GM23338 (cell line): ENCODE results near the gene ATAD2B. TPM values are rescaled to one million over a fixed set of nuclear protein-coding genes. Genes with fewer than 3 reads are reported as not detected.

Source experiments
- ATAC-seq: fragments of 200-7000 bp; cut with Tn5 transposase; 3 replicates; pipeline ENCODE4 v1.9.1; 2020
- DNase-seq: peaks from one replicate; pipeline ENCODE4 v3.0.0-alpha.2; 2015; ENCODE audit warnings: low spot score
- H2AFZ ChIP-seq: fragments of 200-600 bp; sonication (generic); 2 replicates; pipeline ENCODE4 v1.8.0; 2016; ENCODE audit warnings: antibody characterized with exemption, mild to moderate bottlenecking, moderate library complexity
- H3F3A ChIP-seq: fragments of 200-600 bp; sonication (generic); replicated peaks from 2 replicates; pipeline ENCODE4 v1.8.0; 2017; ENCODE audit warnings: antibody characterized with exemption, mixed run types, low read depth
- H3K27ac ChIP-seq: fragments of 200-600 bp; sonication (generic); 2 replicates; pipeline ENCODE4 v1.6.1; 2016; ENCODE audit warnings: low read depth
- H3K27me3 ChIP-seq: fragments of 200-600 bp; sonication (generic); 2 replicates; pipeline ENCODE4 v1.8.0; 2016; ENCODE audit warnings: mild to moderate bottlenecking, mixed run types, moderate library complexity; ENCODE audit not compliant: insufficient read depth
- H3K36me3 ChIP-seq: fragments of 200-600 bp; sonication (generic); 2 replicates; pipeline ENCODE4 v1.8.0; 2016; ENCODE audit warnings: mild to moderate bottlenecking; ENCODE audit not compliant: insufficient read depth
- H3K4me1 ChIP-seq: fragments of 200-600 bp; sonication (generic); 2 replicates; pipeline ENCODE4 v1.8.0; 2016; ENCODE audit warnings: mild to moderate bottlenecking, moderate library complexity; ENCODE audit not compliant: insufficient read depth
- H3K4me2 ChIP-seq: fragments of 200-600 bp; sonication (generic); 2 replicates; pipeline ENCODE4 v1.7.1; 2017; ENCODE audit warnings: mixed run types
- H3K4me3 ChIP-seq: fragments of 200-600 bp; sonication (generic); 2 replicates; pipeline ENCODE4 v1.6.1; 2016; ENCODE audit warnings: mixed run types
- H3K79me2 ChIP-seq: fragments of 200-600 bp; sonication (generic); replicated peaks from 2 replicates; pipeline ENCODE4 v1.8.0; 2017; ENCODE audit warnings: mild to moderate bottlenecking; ENCODE audit not compliant: insufficient read depth
- H3K9me2 ChIP-seq: fragments of 200-600 bp; sonication (generic); 2 replicates; pipeline ENCODE4 v1.8.0; 2017; ENCODE audit not compliant: insufficient read depth
- H4K20me1 ChIP-seq: fragments of 200-600 bp; sonication (generic); replicated peaks from 2 replicates; pipeline ENCODE4 v1.8.0; 2017; ENCODE audit warnings: mild to moderate bottlenecking; ENCODE audit not compliant: insufficient read depth
- H3K27ac Mint-ChIP-seq: 2 replicates; pipeline ENCODE4 v1.8.0; 2020; ENCODE audit warnings: inconsistent platforms, mild to moderate bottlenecking, moderate library complexity, mixed read lengths
- H3K27me3 Mint-ChIP-seq: 3 replicates; pipeline ENCODE4 v1.8.0; 2022; ENCODE audit warnings: low read depth, mild to moderate bottlenecking, moderate library complexity, mixed read lengths, inconsistent platforms; ENCODE audit not compliant: insufficient read depth, poor library complexity
- H3K36me3 Mint-ChIP-seq: 3 replicates; pipeline ENCODE4 v1.8.0; 2021; ENCODE audit warnings: low read depth, mild to moderate bottlenecking, inconsistent platforms, moderate library complexity, mixed read lengths
- H3K4me1 Mint-ChIP-seq: 3 replicates; pipeline ENCODE4 v1.8.0; 2020; ENCODE audit warnings: mild to moderate bottlenecking, inconsistent platforms, mixed read lengths
- H3K4me3 Mint-ChIP-seq: 3 replicates; pipeline ENCODE4 v1.8.0; 2021; ENCODE audit warnings: moderate library complexity, mild to moderate bottlenecking, inconsistent platforms, mixed read lengths
- H3K9me3 Mint-ChIP-seq: 3 replicates; pipeline ENCODE4 v1.8.0; 2020; ENCODE audit warnings: moderate library complexity, mild to moderate bottlenecking, inconsistent platforms, mixed read lengths
- CREB1 ChIP-seq: fragments of 250-450 bp; sonication (Bioruptor Pico); IDR thresholded peaks from 2 replicates; pipeline ENCODE4 v1.5.0; 2020; ENCODE audit warnings: low read depth, mild to moderate bottlenecking, moderate library complexity
- CTCF ChIP-seq, 2 experiments: fragments of 200-600 bp in 1 of 2; sonication (generic) in 1 of 2; conservative IDR thresholded peaks; 2 replicates each; pipeline versions ENCODE4 v1.5.1 to v1.6.1; 2016 to 2017; ENCODE audit warnings: antibody characterized with exemption in 2 of 2, low read depth in 2 of 2, mild to moderate bottlenecking in 2 of 2, moderate library complexity in 1 of 2
- EZH2 ChIP-seq: fragments of 200-600 bp; sonication (generic); IDR thresholded peaks from one replicate; pipeline ENCODE4 v1.8.0; 2017; ENCODE audit warnings: antibody characterized with exemption, mild to moderate bottlenecking, low read depth; ENCODE audit not compliant: unreplicated experiment
- EZH2phosphoT487 ChIP-seq: fragments of 200-600 bp; sonication (generic); IDR thresholded peaks from one replicate; pipeline ENCODE4 v1.8.1; 2018; ENCODE audit warnings: antibody characterized with exemption; ENCODE audit not compliant: unreplicated experiment
- JUNB ChIP-seq: IDR thresholded peaks from one replicate; pipeline ENCODE4 v1.6.1; 2016; ENCODE audit warnings: antibody characterized with exemption; ENCODE audit not compliant: unreplicated experiment
- NANOG ChIP-seq: IDR thresholded peaks from 2 replicates; pipeline ENCODE4 v1.6.1; 2016; ENCODE audit warnings: antibody characterized with exemption, borderline replicate concordance
- POLR2AphosphoS5 ChIP-seq: IDR thresholded peaks from 2 replicates; pipeline ENCODE4 v1.6.1; 2016; ENCODE audit warnings: antibody characterized with exemption, low read depth
- ZNF114 ChIP-seq: fragments of 250-450 bp; sonication (Bioruptor Pico); IDR thresholded peaks from 2 replicates; pipeline ENCODE4 v1.5.0; 2020; ENCODE audit warnings: mild to moderate bottlenecking, moderate library complexity
- ZNF331 ChIP-seq: fragments of 250-450 bp; sonication (Bioruptor Pico); IDR thresholded peaks from 2 replicates; pipeline ENCODE4 v1.5.0; 2020; ENCODE audit warnings: low read depth, mild to moderate bottlenecking, moderate library complexity
- polyA plus RNA-seq: library from polyadenylated mRNA; unstranded; fragments of >200 nt; fragmentation: Nextera tagmentation; extraction: Ambion mirVana; gene quantifications from 2 replicates; pipeline ENCODE4 v1.2.1, GENCODE V29; 2016
- total RNA-seq: library from RNA; depleted of rRNA; stranded (reverse); fragments of >200 nt; shearing (Covaris generic); gene quantifications from 2 replicates; pipeline ENCODE4 v1.2.3, GENCODE V29; 2014
- TF ChIP-seq, protein P1 (sequence below): IDR thresholded peaks from 2 replicates; pipeline ENCODE4 v1.6.1; 2016; ENCODE audit warnings: antibody characterized with exemption
- TF ChIP-seq, protein P2 (sequence below): IDR thresholded peaks from one replicate; pipeline ENCODE4 v1.6.1; 2018; ENCODE audit warnings: antibody characterized with exemption; ENCODE audit not compliant: unreplicated experiment

Gene ATAD2B
- total and polyA plus RNA-seq, 2 experiments from 2014 or later: 12.4 to 19.3 TPM

GRCh38 chr2:23934259-23934658, 7.3 kb upstream of the ATAD2B start (continued):
- TF ChIP-seq, protein P1, sequence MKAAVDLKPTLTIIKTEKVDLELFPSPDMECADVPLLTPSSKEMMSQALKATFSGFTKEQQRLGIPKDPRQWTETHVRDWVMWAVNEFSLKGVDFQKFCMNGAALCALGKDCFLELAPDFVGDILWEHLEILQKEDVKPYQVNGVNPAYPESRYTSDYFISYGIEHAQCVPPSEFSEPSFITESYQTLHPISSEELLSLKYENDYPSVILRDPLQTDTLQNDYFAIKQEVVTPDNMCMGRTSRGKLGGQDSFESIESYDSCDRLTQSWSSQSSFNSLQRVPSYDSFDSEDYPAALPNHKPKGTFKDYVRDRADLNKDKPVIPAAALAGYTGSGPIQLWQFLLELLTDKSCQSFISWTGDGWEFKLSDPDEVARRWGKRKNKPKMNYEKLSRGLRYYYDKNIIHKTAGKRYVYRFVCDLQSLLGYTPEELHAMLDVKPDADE: no peak
- TF ChIP-seq ZNF331 (CRISPR knock-in tag): no peak
- no peak for TF ChIP-seq NANOG
- no peak for TF ChIP-seq CREB1 (CRISPR knock-in tag)
- no peak for TF ChIP-seq POLR2AphosphoS5
- no peak for TF ChIP-seq ZNF114 (CRISPR knock-in tag)

DNA sequence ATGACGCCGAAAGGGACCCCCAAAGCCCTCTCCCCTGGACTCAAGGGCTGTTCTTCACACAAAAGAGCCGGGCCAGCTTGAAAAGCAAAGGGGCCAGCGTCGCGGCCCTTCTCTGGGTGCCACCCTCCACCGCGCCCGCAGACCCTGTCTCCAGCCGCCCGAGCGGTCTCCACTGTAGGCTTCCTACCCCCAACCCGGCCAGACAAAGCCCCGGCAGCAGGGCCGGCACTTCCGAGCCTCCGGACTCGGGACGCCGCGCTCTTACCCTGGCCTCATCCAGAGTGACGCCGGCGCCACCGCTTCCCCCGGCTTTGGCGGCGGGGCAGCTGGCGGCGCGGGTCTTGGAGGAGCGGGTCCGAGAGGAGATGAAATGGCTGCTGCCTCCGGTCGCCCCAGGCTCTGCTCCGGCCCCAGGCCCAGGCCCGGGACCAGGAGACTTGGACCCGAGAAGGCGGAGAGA, 603 bp downstream of the ATAD2B start:
- Histone ChIP-seq H3K27ac (peak overlapping the region; percentile 87), H4K20me1 (no peaks in the 10 kb centered on the region; the same call in 1 of the 2 replicates), H3K27me3 (no peaks in the 10 kb centered on the region), H3K79me2 (peaks cover 61% of the 10 kb centered on the region), H3K36me3 (0 out of 2 replicates have a peak, but pooled peaks cover 5% of the 10 kb centered on the region), H3K4me3 (peak overlapping the region; percentile 94), H3K4me2 (peak overlapping the region; percentile 89), H3F3A (peaks cover 3% of the 10 kb centered on the region; the same call in 1 of the 2 replicates), H3K4me1 (peaks cover 8% of the 10 kb centered on the region), H3K9me2 (no peaks in the 10 kb centered on the region), H2AFZ (peak overlapping the region; percentile 77)
- peaks cover 10% of the 10 kb centered on the region for H3K36me3 Mint-ChIP-seq
- peak overlapping the region; percentile 90 for H3K4me3 Mint-ChIP-seq
- H3K27me3 Mint-ChIP-seq: peaks cover 13% of the 10 kb centered on the region
- TF ChIP-seq, protein P2, sequence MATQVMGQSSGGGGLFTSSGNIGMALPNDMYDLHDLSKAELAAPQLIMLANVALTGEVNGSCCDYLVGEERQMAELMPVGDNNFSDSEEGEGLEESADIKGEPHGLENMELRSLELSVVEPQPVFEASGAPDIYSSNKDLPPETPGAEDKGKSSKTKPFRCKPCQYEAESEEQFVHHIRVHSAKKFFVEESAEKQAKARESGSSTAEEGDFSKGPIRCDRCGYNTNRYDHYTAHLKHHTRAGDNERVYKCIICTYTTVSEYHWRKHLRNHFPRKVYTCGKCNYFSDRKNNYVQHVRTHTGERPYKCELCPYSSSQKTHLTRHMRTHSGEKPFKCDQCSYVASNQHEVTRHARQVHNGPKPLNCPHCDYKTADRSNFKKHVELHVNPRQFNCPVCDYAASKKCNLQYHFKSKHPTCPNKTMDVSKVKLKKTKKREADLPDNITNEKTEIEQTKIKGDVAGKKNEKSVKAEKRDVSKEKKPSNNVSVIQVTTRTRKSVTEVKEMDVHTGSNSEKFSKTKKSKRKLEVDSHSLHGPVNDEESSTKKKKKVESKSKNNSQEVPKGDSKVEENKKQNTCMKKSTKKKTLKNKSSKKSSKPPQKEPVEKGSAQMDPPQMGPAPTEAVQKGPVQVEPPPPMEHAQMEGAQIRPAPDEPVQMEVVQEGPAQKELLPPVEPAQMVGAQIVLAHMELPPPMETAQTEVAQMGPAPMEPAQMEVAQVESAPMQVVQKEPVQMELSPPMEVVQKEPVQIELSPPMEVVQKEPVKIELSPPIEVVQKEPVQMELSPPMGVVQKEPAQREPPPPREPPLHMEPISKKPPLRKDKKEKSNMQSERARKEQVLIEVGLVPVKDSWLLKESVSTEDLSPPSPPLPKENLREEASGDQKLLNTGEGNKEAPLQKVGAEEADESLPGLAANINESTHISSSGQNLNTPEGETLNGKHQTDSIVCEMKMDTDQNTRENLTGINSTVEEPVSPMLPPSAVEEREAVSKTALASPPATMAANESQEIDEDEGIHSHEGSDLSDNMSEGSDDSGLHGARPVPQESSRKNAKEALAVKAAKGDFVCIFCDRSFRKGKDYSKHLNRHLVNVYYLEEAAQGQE: no peak
- no peak for TF ChIP-seq EZH2phosphoT487
- TF ChIP-seq JUNB: no peak
- TF ChIP-seq CTCF (conservative IDR thresholded peaks at IDR 0.05; ENCODE audit: low read depth in 2 of 2): no peak
- TF ChIP-seq CREB1 (CRISPR knock-in tag): no peak
- no peak for TF ChIP-seq EZH2
- no peaks in the 10 kb centered on the region; the same call in 2 of the 3 replicates for H3K9me3 Mint-ChIP-seq
- ATAC-seq: peak; percentile 57
- peaks cover 16% of the 10 kb centered on the region for H3K4me1 Mint-ChIP-seq
- peak overlapping the region; percentile 96 for H3K27ac Mint-ChIP-seq
- peak; percentile 65 for DNase-seq
